Measurements from ENCODE around the gene IRAK3.

- no peak for TF ChIP-seq EZH2 (IDR thresholded peaks at IDR 0.05; ENCODE audit: borderline replicate concordance, low read depth, low read length, severe bottlenecking)
- no peak for TF ChIP-seq CTCF (IDR thresholded peaks at IDR 0.05; ENCODE audit: borderline replicate concordance, extremely low read depth, low read length, poor library complexity, severe bottlenecking)
Observed at GRCh38 chr12:66176105-66176900, 12.7 kb upstream of the IRAK3 start.
